ENCODE data around the gene PRKAG2.

- no peak for TF ChIP-seq CTCF (conservative IDR thresholded peaks at IDR 0.05; ENCODE audit: low read depth, low read length)
- no peak for TF ChIP-seq EZH2phosphoT487 (IDR thresholded peaks at IDR 0.05; ENCODE audit: borderline replicate concordance, low read length)
Measured at GRCh38 chr7:151571471-151571870, 305.4 kb downstream of the PRKAG2 start.

Measured in PC-3 (cell line).